HCT116 (cell line): ENCODE results near the gene HDAC2.

ENCODE experiments used
- POLR2A ChIP-seq: IDR thresholded peaks from 2 replicates; pipeline ENCODE4 v1.7.0; 2011; ENCODE audit warnings: borderline replicate concordance; ENCODE audit not compliant: insufficient read depth, insufficient read length; ENCODE audit errors: extremely low read depth
- TF ChIP-seq, protein P1 (sequence below), 3 experiments: fragments of 200-600 bp in 1 of 3; sonication (generic) in 1 of 3; IDR thresholded peaks in 2 of 3; conservative IDR thresholded peaks in 1 of 3; 2 replicates each; pipeline ENCODE4 v1.5.1; 2012 to 2017; ENCODE audit warnings: low read depth in 2 of 3, low read length in 2 of 3, antibody characterized with exemption in 1 of 3, borderline replicate concordance in 1 of 3, control low read depth in 1 of 3, mild to moderate bottlenecking in 1 of 3, mixed read lengths in 1 of 3, mixed run types in 1 of 3, moderate library complexity in 1 of 3; ENCODE audit not compliant: insufficient read depth in 1 of 3

DNA sequence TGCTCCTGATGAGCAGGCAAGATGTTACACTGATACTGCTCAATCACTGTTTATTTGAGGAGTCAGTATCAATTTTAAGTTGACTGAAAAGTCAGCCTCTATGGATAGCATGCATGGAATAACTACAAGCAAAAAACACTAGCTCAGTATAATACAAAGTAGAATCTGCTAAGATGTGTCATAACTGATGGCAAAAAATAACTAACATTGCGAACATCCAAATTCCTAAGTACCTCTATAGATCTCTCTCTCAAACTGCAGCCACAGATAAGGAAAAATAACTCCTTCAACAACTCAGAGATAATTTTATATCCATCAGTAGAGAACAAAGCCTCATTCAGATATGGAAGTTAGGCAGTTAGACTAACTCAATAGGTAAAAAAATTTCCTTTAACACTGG is 16.3 kb downstream of the HDAC2 start:
- TF ChIP-seq, protein P1, sequence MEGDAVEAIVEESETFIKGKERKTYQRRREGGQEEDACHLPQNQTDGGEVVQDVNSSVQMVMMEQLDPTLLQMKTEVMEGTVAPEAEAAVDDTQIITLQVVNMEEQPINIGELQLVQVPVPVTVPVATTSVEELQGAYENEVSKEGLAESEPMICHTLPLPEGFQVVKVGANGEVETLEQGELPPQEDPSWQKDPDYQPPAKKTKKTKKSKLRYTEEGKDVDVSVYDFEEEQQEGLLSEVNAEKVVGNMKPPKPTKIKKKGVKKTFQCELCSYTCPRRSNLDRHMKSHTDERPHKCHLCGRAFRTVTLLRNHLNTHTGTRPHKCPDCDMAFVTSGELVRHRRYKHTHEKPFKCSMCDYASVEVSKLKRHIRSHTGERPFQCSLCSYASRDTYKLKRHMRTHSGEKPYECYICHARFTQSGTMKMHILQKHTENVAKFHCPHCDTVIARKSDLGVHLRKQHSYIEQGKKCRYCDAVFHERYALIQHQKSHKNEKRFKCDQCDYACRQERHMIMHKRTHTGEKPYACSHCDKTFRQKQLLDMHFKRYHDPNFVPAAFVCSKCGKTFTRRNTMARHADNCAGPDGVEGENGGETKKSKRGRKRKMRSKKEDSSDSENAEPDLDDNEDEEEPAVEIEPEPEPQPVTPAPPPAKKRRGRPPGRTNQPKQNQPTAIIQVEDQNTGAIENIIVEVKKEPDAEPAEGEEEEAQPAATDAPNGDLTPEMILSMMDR (IDR thresholded peaks at IDR 0.05 in 2 of 3, conservative IDR thresholded peaks at IDR 0.05 in 1 of 3; ENCODE audit: borderline replicate concordance in 1 of 3, insufficient read depth in 1 of 3, low read depth in 2 of 3, low read length in 2 of 3) = no peak
- no peak for TF ChIP-seq POLR2A
